ENCODE measurements around the gene CDH4.

- no peak for TF ChIP-seq CTCF (IDR thresholded peaks at IDR 0.05)
- TF ChIP-seq ARID4B (CRISPR knock-in tag; IDR thresholded peaks at IDR 0.05; ENCODE audit: borderline replicate concordance) = no peak
Observed at GRCh38 chr20:61493798-61494305, 241.8 kb downstream of the CDH4 start.
